Measurements from ENCODE around the gene TMEM259. TPM values are rescaled to one million over a fixed set of nuclear protein-coding genes. Genes with fewer than 3 reads are reported as not detected.

The TMEM259 gene
- polyA plus RNA-seq, 1 experiment, result 111 TPM

DNA sequence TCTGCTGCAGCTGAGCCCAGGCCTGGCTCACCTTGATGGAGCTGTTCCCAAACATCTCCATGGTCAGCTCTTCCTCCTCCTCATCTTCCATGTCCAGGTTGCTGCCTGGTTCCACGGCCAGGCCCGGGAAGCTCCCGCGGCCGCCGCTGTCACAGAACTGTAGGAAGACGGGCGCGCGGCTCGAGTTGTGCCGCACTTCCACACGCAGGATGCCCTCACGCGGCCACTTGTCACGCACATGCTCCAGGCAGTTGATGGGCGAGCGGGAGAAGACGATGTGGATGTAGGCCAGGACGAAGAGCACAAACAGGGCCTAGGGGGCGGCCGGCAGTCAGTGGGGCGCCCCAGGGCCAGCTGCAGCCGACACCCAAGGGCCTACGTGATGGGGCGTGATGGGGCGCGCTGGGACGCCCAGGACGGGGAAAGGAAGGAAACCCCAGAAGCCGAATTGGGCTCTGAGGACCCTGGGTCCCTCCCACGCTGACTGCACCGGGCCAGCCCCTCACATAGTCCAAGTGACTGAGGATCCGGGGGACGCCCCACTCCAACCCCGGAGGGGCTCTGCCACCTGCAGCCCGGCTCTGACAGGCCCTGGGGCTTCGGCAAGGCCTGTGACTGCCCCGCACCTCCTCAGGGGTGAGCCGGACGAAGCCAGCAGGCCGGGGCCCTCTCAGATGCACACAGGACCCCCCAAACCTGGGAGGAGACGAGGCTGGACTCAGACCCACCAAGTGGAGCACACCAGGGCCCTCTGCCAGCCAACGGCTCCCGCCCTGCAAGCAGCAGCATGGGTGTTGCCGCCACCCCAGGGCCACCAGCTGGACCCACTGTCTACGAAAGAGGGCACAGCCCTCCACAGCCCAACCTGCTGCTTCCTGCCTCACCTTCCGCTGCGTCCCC is 6.5 kb downstream of the TMEM259 start:
- Histone ChIP-seq H3K4me3 (ENCODE audit: low read depth, low read length) (no peak overlapping the region), H3K27me3 (ENCODE audit: control insufficient read depth, insufficient read depth, low read length) (no peaks in the 10 kb centered on the region), H3K36me3 (ENCODE audit: control insufficient read depth, insufficient read depth, low read length) (peaks cover 25% of the 10 kb centered on the region)
- ChIA-PET CTCF (interaction anchor here (0.7 kb wide), 1 partner anchor 151 kb away, joined by 3 read pairs; no protein-coding TSS in a partner anchor), POLR2A (no interaction called here)
- no peak for DNase-seq (ENCODE audit: low read depth)
- TF ChIP-seq, protein P1, sequence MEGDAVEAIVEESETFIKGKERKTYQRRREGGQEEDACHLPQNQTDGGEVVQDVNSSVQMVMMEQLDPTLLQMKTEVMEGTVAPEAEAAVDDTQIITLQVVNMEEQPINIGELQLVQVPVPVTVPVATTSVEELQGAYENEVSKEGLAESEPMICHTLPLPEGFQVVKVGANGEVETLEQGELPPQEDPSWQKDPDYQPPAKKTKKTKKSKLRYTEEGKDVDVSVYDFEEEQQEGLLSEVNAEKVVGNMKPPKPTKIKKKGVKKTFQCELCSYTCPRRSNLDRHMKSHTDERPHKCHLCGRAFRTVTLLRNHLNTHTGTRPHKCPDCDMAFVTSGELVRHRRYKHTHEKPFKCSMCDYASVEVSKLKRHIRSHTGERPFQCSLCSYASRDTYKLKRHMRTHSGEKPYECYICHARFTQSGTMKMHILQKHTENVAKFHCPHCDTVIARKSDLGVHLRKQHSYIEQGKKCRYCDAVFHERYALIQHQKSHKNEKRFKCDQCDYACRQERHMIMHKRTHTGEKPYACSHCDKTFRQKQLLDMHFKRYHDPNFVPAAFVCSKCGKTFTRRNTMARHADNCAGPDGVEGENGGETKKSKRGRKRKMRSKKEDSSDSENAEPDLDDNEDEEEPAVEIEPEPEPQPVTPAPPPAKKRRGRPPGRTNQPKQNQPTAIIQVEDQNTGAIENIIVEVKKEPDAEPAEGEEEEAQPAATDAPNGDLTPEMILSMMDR (IDR thresholded peaks at IDR 0.05; ENCODE audit: insufficient read depth, low read depth, low read length), result no peak

DNA sequence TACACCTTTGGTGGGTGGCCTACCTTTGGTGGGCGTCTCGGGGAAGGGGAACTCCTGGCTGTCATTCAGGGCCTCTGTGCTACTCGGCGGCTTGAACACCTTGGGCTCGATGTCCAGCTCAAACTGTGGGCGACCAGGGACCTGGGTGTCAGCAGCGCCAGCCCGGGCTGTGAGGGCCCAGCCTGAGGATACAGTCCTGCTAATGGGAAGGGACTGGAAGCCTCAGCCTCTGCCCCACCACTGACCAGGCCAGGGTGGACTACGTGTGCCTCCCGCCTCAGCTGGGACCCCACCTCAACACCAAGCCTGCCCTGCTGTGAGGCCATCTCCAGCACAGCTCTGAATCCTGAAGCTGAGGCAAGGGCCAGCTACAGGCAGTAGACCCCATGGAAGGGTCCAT is 7.7 kb downstream of the TMEM259 start:
- ChIA-PET CTCF (interaction anchor here (0.7 to 0.9 kb wide), 2 partner anchors 17 to 150 kb away, joined by 3 read pairs; no protein-coding TSS in a partner anchor), POLR2A (no interaction called here)
- no peak for DNase-seq (ENCODE audit: low read depth)
- Histone ChIP-seq H3K36me3 (ENCODE audit: control insufficient read depth, insufficient read depth, low read length) (peaks cover 26% of the 10 kb centered on the region), H3K4me3 (ENCODE audit: low read depth, low read length) (no peak overlapping the region), H3K27me3 (ENCODE audit: control insufficient read depth, insufficient read depth, low read length) (no peaks in the 10 kb centered on the region)
- TF ChIP-seq, protein P1 (IDR thresholded peaks at IDR 0.05; ENCODE audit: insufficient read depth, low read depth, low read length), result no peak

DNA sequence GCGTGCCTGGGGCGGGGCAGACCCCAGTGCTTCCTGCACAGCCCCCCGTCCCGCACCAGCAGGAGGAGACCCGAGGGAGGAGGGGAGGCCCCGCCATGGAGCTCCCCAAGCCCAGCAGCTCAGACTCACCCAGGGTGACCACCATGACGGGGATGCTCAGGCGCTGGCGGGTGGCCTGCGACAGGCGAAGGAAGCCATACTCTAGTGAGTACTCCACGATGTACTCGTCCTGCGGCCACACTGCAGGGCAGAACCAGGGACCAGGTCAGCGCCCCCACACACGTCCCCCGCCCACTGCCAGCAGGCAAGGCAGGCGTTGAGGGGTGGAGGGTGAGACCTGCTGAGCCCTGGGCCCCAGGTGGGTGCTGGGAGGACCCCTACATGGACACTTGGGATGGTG is 8.6 kb downstream of the TMEM259 start:
- CTCF ChIA-PET, result interaction anchor here (1.1 kb wide), 1 partner anchor 101 kb away, joined by 3 read pairs; no protein-coding TSS in a partner anchor
- Histone ChIP-seq H3K4me3 (ENCODE audit: low read depth, low read length) (no peak overlapping the region), H3K27me3 (ENCODE audit: control insufficient read depth, insufficient read depth, low read length) (no peaks in the 10 kb centered on the region), H3K36me3 (ENCODE audit: control insufficient read depth, insufficient read depth, low read length) (peaks cover 26% of the 10 kb centered on the region)
- POLR2A ChIA-PET, result no interaction called here
- TF ChIP-seq, protein P1 (IDR thresholded peaks at IDR 0.05; ENCODE audit: insufficient read depth, low read depth, low read length), result no peak
- no peak for DNase-seq (ENCODE audit: low read depth)

DNA sequence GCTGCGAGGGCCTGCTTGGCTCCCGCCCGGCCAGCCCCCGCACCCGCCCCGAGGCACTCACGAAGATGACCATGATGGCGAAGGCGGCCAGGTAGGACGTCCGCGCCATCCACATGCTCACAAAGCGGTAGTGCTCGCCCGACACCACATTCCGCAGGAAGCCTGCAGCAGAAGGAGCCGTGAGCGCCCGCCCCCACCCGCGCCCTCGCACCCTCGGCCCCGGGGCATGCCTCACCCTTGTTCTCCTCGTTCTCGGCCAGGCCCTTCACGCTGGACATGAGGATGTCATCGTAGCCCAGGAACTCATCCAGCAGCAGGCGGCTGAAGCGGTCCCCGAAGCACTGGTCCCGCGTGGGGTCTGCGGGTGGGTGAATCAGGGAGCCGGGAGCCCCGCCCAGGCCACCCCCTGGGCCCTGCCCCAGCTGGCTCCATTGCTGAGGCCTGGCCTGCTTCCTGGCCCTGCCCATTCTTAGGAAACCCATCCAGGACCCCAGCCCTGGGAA is 9.0 kb downstream of the TMEM259 start:
- Histone ChIP-seq H3K27me3 (ENCODE audit: control insufficient read depth, insufficient read depth, low read length) (no peaks in the 10 kb centered on the region), H3K4me3 (ENCODE audit: low read depth, low read length) (no peak overlapping the region), H3K36me3 (ENCODE audit: control insufficient read depth, insufficient read depth, low read length) (peaks cover 26% of the 10 kb centered on the region)
- TF ChIP-seq, protein P1 (IDR thresholded peaks at IDR 0.05; ENCODE audit: insufficient read depth, low read depth, low read length), result no peak
- no peak for DNase-seq (ENCODE audit: low read depth)
- CTCF ChIA-PET, result interaction anchor here (1.1 kb wide), 1 partner anchor 101 kb away, joined by 3 read pairs; no protein-coding TSS in a partner anchor
- POLR2A ChIA-PET, result no interaction called here

All from BJ (cell line).